ENCODE results near the gene GALNT9.

GALNT9 gene

GRCh38 chr12:132170637-132171292 is 158.6 kb downstream of the GALNT9 start:
- DNase-seq (ENCODE audit: low spot score) = no peak
- H3K4me3 Mint-ChIP-seq = no peak overlapping the region

GRCh38 chr12:132170094-132170636 is 159.2 kb downstream of the GALNT9 start:
- no peaks in the 10 kb centered on the region for H3K27me3 Mint-ChIP-seq (ENCODE audit: low read depth)
- DNase-seq (ENCODE audit: low spot score) = no peak
- H3K36me3 Mint-ChIP-seq (ENCODE audit: low read depth) = no peaks in the 10 kb centered on the region
- peaks cover 6% of the 10 kb centered on the region for H3K9me3 Mint-ChIP-seq
- peaks cover 16% of the 10 kb centered on the region for H3K4me1 Mint-ChIP-seq (ENCODE audit: low read depth)
- H3K27ac Mint-ChIP-seq = no peak overlapping the region
- H3K4me3 Mint-ChIP-seq = no peak overlapping the region

More at GRCh38 chr12:132170637-132171292, 158.6 kb downstream of the GALNT9 start:
- no peaks in the 10 kb centered on the region for H3K36me3 Mint-ChIP-seq (ENCODE audit: low read depth)
- H3K9me3 Mint-ChIP-seq = peaks cover 6% of the 10 kb centered on the region
- peaks cover 16% of the 10 kb centered on the region for H3K4me1 Mint-ChIP-seq (ENCODE audit: low read depth)
- H3K27ac Mint-ChIP-seq = no peak overlapping the region
- H3K27me3 Mint-ChIP-seq (ENCODE audit: low read depth) = no peaks in the 10 kb centered on the region

- Mint-ChIP-seq H3K27ac (no peak overlapping the region), H3K36me3 (ENCODE audit: low read depth) (no peaks in the 10 kb centered on the region), H3K9me3 (peaks cover 6% of the 10 kb centered on the region), H3K27me3 (ENCODE audit: low read depth) (no peaks in the 10 kb centered on the region), H3K4me1 (ENCODE audit: low read depth) (peaks cover 12% of the 10 kb centered on the region), H3K4me3 (no peak overlapping the region)
- no peak for DNase-seq (ENCODE audit: low spot score)
Measured at GRCh38 chr12:132169376-132169775, 160.0 kb downstream of the GALNT9 start.

- Mint-ChIP-seq H3K36me3 (ENCODE audit: low read depth) (no peaks in the 10 kb centered on the region), H3K9me3 (peaks cover 6% of the 10 kb centered on the region), H3K27me3 (ENCODE audit: low read depth) (peaks cover 2% of the 10 kb centered on the region), H3K27ac (no peak overlapping the region), H3K4me1 (ENCODE audit: low read depth) (peaks cover 10% of the 10 kb centered on the region), H3K4me3 (no peak overlapping the region)
- DNase-seq (ENCODE audit: low spot score) = no peak
Measured at GRCh38 chr12:132168311-132169031, 160.9 kb downstream of the GALNT9 start.

- Mint-ChIP-seq H3K9me3 (peaks cover 6% of the 10 kb centered on the region), H3K36me3 (ENCODE audit: low read depth) (no peaks in the 10 kb centered on the region), H3K27me3 (ENCODE audit: low read depth) (peaks cover 2% of the 10 kb centered on the region), H3K4me1 (ENCODE audit: low read depth) (peaks cover 6% of the 10 kb centered on the region), H3K4me3 (no peak overlapping the region), H3K27ac (peak overlapping the region; percentile 41)
- no peak for DNase-seq (ENCODE audit: low spot score)
Measured at GRCh38 chr12:132167611-132168310, 161.6 kb downstream of the GALNT9 start.

- no peak overlapping the region for H3K4me3 Mint-ChIP-seq
- H3K4me1 Mint-ChIP-seq (ENCODE audit: low read depth) = peaks cover 8% of the 10 kb centered on the region
- peaks cover 2% of the 10 kb centered on the region for H3K27me3 Mint-ChIP-seq (ENCODE audit: low read depth)
- no peaks in the 10 kb centered on the region for H3K36me3 Mint-ChIP-seq (ENCODE audit: low read depth)
- peaks cover 6% of the 10 kb centered on the region for H3K9me3 Mint-ChIP-seq
- no peak for DNase-seq (ENCODE audit: low spot score)
- no peak overlapping the region for H3K27ac Mint-ChIP-seq
Measured at GRCh38 chr12:132166801-132167591, 162.4 kb downstream of the GALNT9 start.

GRCh38 chr12:132166093-132166492 is 163.3 kb downstream of the GALNT9 start:
- Mint-ChIP-seq H3K4me1 (ENCODE audit: low read depth) (peaks cover 8% of the 10 kb centered on the region), H3K27ac (peak overlapping the region; percentile 0), H3K36me3 (ENCODE audit: low read depth) (no peaks in the 10 kb centered on the region), H3K27me3 (ENCODE audit: low read depth) (peaks cover 2% of the 10 kb centered on the region), H3K4me3 (no peak overlapping the region), H3K9me3 (peaks cover 6% of the 10 kb centered on the region)
- no peak for DNase-seq (ENCODE audit: low spot score)

GRCh38 chr12:132165584-132165983 is 163.8 kb downstream of the GALNT9 start:
- H3K27me3 Mint-ChIP-seq (ENCODE audit: low read depth) = peaks cover 2% of the 10 kb centered on the region
- H3K4me3 Mint-ChIP-seq = no peak overlapping the region
- peaks cover 8% of the 10 kb centered on the region for H3K4me1 Mint-ChIP-seq (ENCODE audit: low read depth)
- peaks cover 6% of the 10 kb centered on the region for H3K9me3 Mint-ChIP-seq
- no peaks in the 10 kb centered on the region for H3K36me3 Mint-ChIP-seq (ENCODE audit: low read depth)
- H3K27ac Mint-ChIP-seq = no peak overlapping the region
- no peak for DNase-seq (ENCODE audit: low spot score)

GRCh38 chr12:132164426-132164825 is 165.0 kb downstream of the GALNT9 start:
- no peaks in the 10 kb centered on the region for H3K36me3 Mint-ChIP-seq (ENCODE audit: low read depth)
- DNase-seq (ENCODE audit: low spot score) = no peak
- H3K4me1 Mint-ChIP-seq (ENCODE audit: low read depth) = peaks cover 8% of the 10 kb centered on the region
- no peak overlapping the region for H3K4me3 Mint-ChIP-seq
- H3K9me3 Mint-ChIP-seq = peaks cover 6% of the 10 kb centered on the region
- no peak overlapping the region for H3K27ac Mint-ChIP-seq
- H3K27me3 Mint-ChIP-seq (ENCODE audit: low read depth) = peaks cover 2% of the 10 kb centered on the region

- H3K4me1 Mint-ChIP-seq (ENCODE audit: low read depth) = peaks cover 8% of the 10 kb centered on the region
- no peak for DNase-seq (ENCODE audit: low spot score)
- H3K36me3 Mint-ChIP-seq (ENCODE audit: low read depth) = no peaks in the 10 kb centered on the region
- H3K27ac Mint-ChIP-seq = no peak overlapping the region
- H3K9me3 Mint-ChIP-seq = peaks cover 6% of the 10 kb centered on the region
- H3K4me3 Mint-ChIP-seq = no peak overlapping the region
- H3K27me3 Mint-ChIP-seq (ENCODE audit: low read depth) = peaks cover 2% of the 10 kb centered on the region
Measured at GRCh38 chr12:132163911-132164288, 165.5 kb downstream of the GALNT9 start.

- Mint-ChIP-seq H3K9me3 (peaks cover 6% of the 10 kb centered on the region), H3K27ac (no peak overlapping the region), H3K36me3 (ENCODE audit: low read depth) (no peaks in the 10 kb centered on the region), H3K27me3 (ENCODE audit: low read depth) (peaks cover 2% of the 10 kb centered on the region), H3K4me1 (ENCODE audit: low read depth) (peaks cover 8% of the 10 kb centered on the region), H3K4me3 (peak overlapping the region; percentile 54)
- DNase-seq (ENCODE audit: low spot score) = no peak
Measured at GRCh38 chr12:132163041-132163910, 166.1 kb downstream of the GALNT9 start.

- Mint-ChIP-seq H3K4me3 (no peak overlapping the region), H3K4me1 (ENCODE audit: low read depth) (peaks cover 7% of the 10 kb centered on the region), H3K27me3 (ENCODE audit: low read depth) (peaks cover 2% of the 10 kb centered on the region), H3K36me3 (ENCODE audit: low read depth) (no peaks in the 10 kb centered on the region), H3K27ac (peak overlapping the region; percentile 12), H3K9me3 (peaks cover 6% of the 10 kb centered on the region)
- DNase-seq (ENCODE audit: low spot score) = no peak
Measured at GRCh38 chr12:132162508-132163031, 166.8 kb downstream of the GALNT9 start.

All from T-helper 2 cell treated with Interferon-gamma antibody and Interleukin-4, amounts not matched to agents 5 μg/mL and 100 μg/mL, for 36 hours (primary cell).